GM12801 (cell line): ENCODE results near the gene BNC2.

ENCODE experiments used
- TF ChIP-seq, protein P1 (sequence below): IDR thresholded peaks from one replicate; pipeline ENCODE4 v1.5.1; 2011; ENCODE audit warnings: control low read depth; ENCODE audit not compliant: insufficient read length; ENCODE audit errors: extremely low read depth

BNC2 gene

DNA sequence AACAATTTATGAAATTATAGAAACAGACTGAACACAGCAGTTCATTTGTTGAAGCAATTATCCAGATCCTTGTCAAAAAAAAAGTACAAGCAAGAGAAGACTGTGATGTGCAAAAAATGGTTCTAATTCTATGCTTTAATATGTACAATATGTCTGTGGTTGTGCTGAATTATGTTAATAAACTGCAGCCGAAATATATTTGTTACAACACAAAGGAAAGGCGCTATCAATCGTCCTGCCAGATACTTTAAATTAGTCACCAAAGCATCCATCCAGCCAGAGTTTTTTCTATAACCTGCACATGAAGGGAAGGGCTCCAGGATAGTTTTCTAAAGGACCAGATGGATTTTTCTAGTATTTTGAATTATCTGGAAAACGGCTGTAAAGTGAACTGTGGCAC, 259.5 kb downstream of the BNC2 start:
- TF ChIP-seq, protein P1, sequence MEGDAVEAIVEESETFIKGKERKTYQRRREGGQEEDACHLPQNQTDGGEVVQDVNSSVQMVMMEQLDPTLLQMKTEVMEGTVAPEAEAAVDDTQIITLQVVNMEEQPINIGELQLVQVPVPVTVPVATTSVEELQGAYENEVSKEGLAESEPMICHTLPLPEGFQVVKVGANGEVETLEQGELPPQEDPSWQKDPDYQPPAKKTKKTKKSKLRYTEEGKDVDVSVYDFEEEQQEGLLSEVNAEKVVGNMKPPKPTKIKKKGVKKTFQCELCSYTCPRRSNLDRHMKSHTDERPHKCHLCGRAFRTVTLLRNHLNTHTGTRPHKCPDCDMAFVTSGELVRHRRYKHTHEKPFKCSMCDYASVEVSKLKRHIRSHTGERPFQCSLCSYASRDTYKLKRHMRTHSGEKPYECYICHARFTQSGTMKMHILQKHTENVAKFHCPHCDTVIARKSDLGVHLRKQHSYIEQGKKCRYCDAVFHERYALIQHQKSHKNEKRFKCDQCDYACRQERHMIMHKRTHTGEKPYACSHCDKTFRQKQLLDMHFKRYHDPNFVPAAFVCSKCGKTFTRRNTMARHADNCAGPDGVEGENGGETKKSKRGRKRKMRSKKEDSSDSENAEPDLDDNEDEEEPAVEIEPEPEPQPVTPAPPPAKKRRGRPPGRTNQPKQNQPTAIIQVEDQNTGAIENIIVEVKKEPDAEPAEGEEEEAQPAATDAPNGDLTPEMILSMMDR: no peak

DNA sequence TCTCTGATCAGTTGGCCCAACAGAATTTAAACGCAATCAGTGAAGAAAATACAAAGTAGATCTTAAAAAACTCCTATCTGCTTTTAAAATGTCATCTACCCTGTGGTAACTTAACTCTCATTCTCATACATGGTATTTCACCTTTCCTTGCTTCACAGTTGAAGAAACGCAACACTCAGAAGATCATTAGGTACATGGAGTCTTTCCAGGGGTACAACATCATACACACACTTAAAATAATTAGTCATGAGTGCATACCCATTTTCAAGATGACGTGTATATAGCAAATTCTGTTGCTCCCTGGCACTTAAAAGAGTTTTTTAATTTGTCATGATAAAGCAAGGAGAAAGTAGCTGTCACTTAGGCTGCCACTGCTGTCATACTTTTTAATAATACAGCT, 259.9 kb downstream of the BNC2 start:
- TF ChIP-seq, protein P1: no peak

DNA sequence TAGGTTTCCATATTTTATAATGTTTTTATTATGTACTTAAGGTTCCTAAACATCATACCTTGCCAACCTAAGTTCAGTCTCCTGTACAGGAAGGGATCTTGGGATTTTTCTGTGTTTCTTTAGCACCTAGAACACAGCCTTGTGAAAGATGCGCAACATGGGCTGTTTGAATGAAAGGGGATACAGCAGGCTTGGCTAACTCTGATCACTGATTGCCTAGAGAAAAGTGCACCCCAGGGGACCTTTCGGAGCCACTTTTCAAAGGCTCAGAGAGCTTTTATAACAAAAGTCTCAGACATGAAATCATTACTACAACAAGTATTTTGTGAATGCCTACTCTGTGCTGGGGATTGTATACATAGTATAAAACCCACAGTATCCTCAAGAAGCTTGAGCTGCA, 261.6 kb downstream of the BNC2 start:
- TF ChIP-seq, protein P1: no peak

DNA sequence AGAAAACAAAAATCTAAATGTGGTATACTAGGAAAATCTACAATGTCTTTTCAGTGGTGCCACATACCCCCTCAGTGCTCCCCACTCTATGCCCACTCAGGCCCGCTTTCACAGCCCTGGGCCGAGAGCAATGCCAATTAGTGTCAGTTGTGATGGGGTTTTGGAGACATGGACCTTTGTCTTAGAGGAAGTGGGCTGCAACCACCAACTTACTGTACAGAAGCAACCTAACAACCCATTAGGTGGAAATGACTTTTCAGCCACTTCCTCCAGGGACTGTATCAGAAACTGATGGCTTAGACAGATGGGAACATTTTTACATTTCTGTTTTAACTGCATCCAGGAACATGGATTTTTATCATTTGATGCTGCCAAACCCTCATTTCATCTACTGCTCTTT, 268.0 kb downstream of the BNC2 start:
- TF ChIP-seq, protein P1: no peak

DNA sequence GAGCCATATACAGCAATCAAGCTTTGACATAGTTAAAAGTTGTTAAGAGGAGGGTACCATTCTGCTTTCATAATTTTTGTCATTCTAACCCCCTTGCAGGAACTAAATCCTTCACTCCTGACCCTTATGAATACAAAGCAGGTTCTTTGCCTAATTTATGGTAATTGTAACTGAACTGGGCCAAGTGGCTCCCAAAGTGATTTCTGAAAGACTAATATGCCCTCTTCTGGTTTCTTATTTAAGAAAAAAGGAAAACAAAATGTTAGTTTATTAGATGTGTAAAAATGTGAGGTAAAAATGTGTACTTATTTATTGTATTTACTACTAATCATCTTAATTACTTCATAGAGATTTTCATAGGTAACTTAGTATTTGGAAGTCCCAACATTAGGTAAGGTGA, 268.5 kb downstream of the BNC2 start:
- TF ChIP-seq, protein P1: no peak

DNA sequence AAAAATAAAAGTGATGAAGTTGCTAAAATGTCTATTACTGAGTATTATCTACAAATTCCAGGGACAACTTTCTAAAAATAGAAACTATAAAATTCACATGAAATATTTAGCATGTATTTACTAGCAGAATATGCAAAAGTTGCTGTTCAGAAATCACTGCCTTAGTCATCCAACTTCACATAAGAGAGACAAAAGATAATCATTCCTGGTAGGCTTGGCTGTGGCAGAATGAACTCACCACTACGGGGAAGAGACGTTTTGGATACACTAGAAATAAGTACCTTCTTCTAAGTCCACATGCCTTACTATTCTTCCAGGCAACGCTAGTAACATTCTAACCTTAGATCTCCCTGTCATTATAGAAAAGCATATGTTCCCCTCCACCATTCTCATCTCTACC, 272.2 kb downstream of the BNC2 start:
- TF ChIP-seq, protein P1: no peak

DNA sequence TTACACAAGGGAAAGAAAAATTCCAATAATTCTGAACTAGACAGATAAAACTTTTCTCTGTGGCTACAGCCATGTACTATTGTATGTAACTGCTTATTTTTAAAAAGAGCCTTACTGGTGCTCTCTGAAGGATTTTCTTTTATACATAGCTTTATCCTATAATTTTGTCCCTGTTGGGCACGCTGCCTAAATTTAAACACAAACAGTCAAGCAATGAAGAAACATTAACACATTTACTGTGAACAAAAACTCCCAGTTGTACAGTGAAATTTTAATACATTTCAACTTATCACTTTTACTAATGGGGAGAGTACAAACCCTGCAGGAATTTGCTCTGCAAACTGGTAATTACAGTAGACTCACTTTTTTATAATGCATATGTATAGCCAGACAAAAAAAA, 273.3 kb downstream of the BNC2 start:
- TF ChIP-seq, protein P1: no peak

DNA sequence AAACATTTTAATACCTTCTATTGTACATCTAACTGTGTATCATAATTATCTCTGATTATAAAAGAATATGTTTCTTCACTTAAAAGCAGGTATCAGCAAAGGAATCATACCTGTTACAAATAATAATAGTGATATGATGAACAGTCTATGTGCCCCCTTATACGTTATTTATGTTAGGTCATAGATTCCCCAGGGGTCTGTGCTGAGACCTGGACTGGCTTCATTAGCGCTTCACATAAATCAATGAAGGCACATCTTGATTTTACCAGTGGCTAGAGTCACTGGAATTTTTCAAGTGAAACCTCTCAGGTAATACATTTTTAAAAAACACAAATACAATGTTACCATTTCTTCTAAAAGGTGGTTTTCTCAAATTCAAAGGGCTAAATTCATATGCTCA, 275.2 kb downstream of the BNC2 start:
- TF ChIP-seq, protein P1: no peak
